ENCODE data around the gene CNTN4. TPM values are rescaled to one million over a fixed set of nuclear protein-coding genes. Genes with fewer than 3 reads are reported as not detected.

The CNTN4 gene
- total RNA-seq, 2 experiments from 2014 or later = not detected

- no peak for DNase-seq
- no peak for ATAC-seq
- Mint-ChIP-seq H3K27me3 (no peaks in the 10 kb centered on the region), H3K27ac (no peak overlapping the region), H3K36me3 (no peaks in the 10 kb centered on the region), H3K4me1 (no peaks in the 10 kb centered on the region), H3K4me3 (no peak overlapping the region), H3K9me3 (ENCODE audit: low read depth) (peaks cover 9% of the 10 kb centered on the region)
- CTCF ChIA-PET = no interaction called here
Measured at GRCh38 chr3:2354702-2355101, 256.0 kb downstream of the CNTN4 start.

GRCh38 chr3:2356298-2356950 lies 257.8 kb downstream of the CNTN4 start:
- CTCF ChIA-PET = no interaction called here
- no peak for ATAC-seq
- Mint-ChIP-seq H3K4me3 (no peak overlapping the region), H3K36me3 (no peaks in the 10 kb centered on the region), H3K9me3 (ENCODE audit: low read depth) (peaks cover 9% of the 10 kb centered on the region), H3K27ac (no peak overlapping the region), H3K27me3 (no peaks in the 10 kb centered on the region), H3K4me1 (no peaks in the 10 kb centered on the region)
- no peak for DNase-seq

- ATAC-seq (no peak), DNase-seq (no peak)
- Mint-ChIP-seq H3K4me1 (no peaks in the 10 kb centered on the region), H3K27me3 (no peaks in the 10 kb centered on the region), H3K36me3 (no peaks in the 10 kb centered on the region), H3K27ac (no peak overlapping the region), H3K9me3 (ENCODE audit: low read depth) (peaks cover 2% of the 10 kb centered on the region), H3K4me3 (no peak overlapping the region)
- CTCF ChIA-PET = no interaction called here
Measured at GRCh38 chr3:2360815-2361214, 262.1 kb downstream of the CNTN4 start.

- Mint-ChIP-seq H3K27ac (no peak overlapping the region), H3K36me3 (no peaks in the 10 kb centered on the region), H3K27me3 (no peaks in the 10 kb centered on the region), H3K4me3 (no peak overlapping the region), H3K4me1 (no peaks in the 10 kb centered on the region), H3K9me3 (ENCODE audit: low read depth) (peaks cover 2% of the 10 kb centered on the region)
- CTCF ChIA-PET = no interaction called here
- DNase-seq = no peak
- ATAC-seq = no peak
Measured at GRCh38 chr3:2362122-2362521, 263.5 kb downstream of the CNTN4 start.

- H3K9me3 Mint-ChIP-seq (ENCODE audit: low read depth) = peaks cover 2% of the 10 kb centered on the region
- H3K4me3 Mint-ChIP-seq = no peak overlapping the region
- H3K36me3 Mint-ChIP-seq = no peaks in the 10 kb centered on the region
- H3K4me1 Mint-ChIP-seq = no peaks in the 10 kb centered on the region
- H3K27ac Mint-ChIP-seq = no peak overlapping the region
- no peak for ATAC-seq
- no peak for DNase-seq
- CTCF ChIA-PET = no interaction called here
- no peaks in the 10 kb centered on the region for H3K27me3 Mint-ChIP-seq
Measured at GRCh38 chr3:2363854-2364253, 265.2 kb downstream of the CNTN4 start.

DNA sequence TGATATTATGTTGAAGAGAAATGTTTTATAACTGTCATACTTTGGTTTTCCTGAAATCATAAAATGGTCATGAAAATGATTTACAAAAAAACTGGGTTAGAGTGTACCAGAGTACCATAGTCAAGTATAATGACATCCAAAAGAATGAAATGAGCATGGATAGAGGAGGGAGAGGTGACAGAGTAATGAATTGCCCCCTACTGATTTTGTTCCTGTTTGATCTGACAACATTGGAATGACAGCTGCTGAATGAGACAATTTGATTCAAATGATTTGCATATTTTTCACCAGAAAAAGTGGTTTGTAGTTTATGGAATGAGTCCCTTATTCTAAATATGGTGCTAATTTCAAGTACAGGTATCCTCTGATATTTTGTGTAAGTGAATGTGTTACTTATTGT lies 271.7 kb downstream of the CNTN4 start:
- no peaks in the 10 kb centered on the region for H3K27me3 Mint-ChIP-seq
- peaks cover 2% of the 10 kb centered on the region for H3K9me3 Mint-ChIP-seq (ENCODE audit: low read depth)
- ATAC-seq (no peak), DNase-seq (no peak)
- no peak overlapping the region for H3K4me3 Mint-ChIP-seq
- CTCF ChIA-PET = no interaction called here
- no peak overlapping the region for H3K27ac Mint-ChIP-seq
- no peaks in the 10 kb centered on the region for H3K36me3 Mint-ChIP-seq
- H3K4me1 Mint-ChIP-seq = no peaks in the 10 kb centered on the region

DNA sequence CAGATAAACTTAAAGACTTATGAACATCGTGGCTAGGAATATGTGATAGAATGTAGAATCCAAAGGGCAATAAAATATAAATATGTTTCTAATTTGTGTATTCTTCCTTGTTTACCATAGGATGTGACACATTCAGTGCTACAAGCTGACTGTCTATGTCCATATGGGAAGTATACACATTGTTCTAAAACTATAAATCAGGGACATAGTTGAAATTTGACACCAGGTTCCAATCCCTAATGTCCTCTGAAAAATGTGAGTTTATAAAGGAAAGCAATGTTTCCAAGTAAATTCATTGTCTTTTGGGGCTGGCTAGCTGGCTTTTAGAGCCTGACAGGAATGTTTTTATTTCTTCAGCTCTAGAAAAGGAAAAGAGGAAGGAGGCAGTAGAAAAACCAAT lies 273.6 kb downstream of the CNTN4 start:
- no peak for ATAC-seq
- Mint-ChIP-seq H3K4me1 (no peaks in the 10 kb centered on the region), H3K27me3 (no peaks in the 10 kb centered on the region), H3K9me3 (ENCODE audit: low read depth) (peaks cover 2% of the 10 kb centered on the region), H3K27ac (no peak overlapping the region), H3K4me3 (no peak overlapping the region), H3K36me3 (no peaks in the 10 kb centered on the region)
- DNase-seq = no peak
- CTCF ChIA-PET = no interaction called here

DNA sequence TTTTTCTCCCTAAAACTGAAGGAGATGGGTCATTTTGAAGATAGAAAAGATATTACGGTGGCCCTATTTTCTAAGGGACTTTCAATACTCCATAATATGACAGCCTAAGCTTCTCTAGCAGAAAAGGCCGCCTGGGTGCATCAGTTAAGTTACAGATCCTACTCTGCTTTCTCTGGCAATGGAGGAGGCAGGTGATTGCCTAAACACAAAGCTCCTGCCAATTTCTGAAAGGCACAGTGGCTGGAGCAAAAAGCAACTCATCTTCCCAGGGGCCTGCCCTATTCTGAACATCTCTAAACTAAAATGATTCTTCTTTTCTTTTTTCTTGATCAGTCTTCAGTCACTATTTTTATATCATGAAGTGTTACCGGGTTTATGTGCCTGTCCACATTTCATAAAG lies 276.7 kb downstream of the CNTN4 start:
- no peak overlapping the region for H3K27ac Mint-ChIP-seq
- no peak overlapping the region for H3K4me3 Mint-ChIP-seq
- H3K36me3 Mint-ChIP-seq = no peaks in the 10 kb centered on the region
- H3K9me3 Mint-ChIP-seq (ENCODE audit: low read depth) = no peaks in the 10 kb centered on the region
- no peak for DNase-seq
- H3K4me1 Mint-ChIP-seq = no peaks in the 10 kb centered on the region
- CTCF ChIA-PET = no interaction called here
- no peaks in the 10 kb centered on the region for H3K27me3 Mint-ChIP-seq
- no peak for ATAC-seq

GRCh38 chr3:2377281-2377680 lies 278.6 kb downstream of the CNTN4 start:
- Mint-ChIP-seq H3K27ac (no peak overlapping the region), H3K36me3 (no peaks in the 10 kb centered on the region), H3K4me1 (no peaks in the 10 kb centered on the region), H3K9me3 (ENCODE audit: low read depth) (no peaks in the 10 kb centered on the region), H3K27me3 (no peaks in the 10 kb centered on the region), H3K4me3 (no peak overlapping the region)
- DNase-seq (no peak), ATAC-seq (no peak)
- CTCF ChIA-PET = no interaction called here

- Mint-ChIP-seq H3K27ac (no peak overlapping the region), H3K4me3 (no peak overlapping the region), H3K27me3 (no peaks in the 10 kb centered on the region), H3K9me3 (ENCODE audit: low read depth) (peaks cover 2% of the 10 kb centered on the region), H3K36me3 (no peaks in the 10 kb centered on the region), H3K4me1 (no peaks in the 10 kb centered on the region)
- CTCF ChIA-PET = no interaction called here
- ATAC-seq = no peak
- DNase-seq = no peak
Measured at GRCh38 chr3:2390926-2391532, 292.4 kb downstream of the CNTN4 start.

GRCh38 chr3:2391896-2392295 lies 293.2 kb downstream of the CNTN4 start:
- H3K27me3 Mint-ChIP-seq = no peaks in the 10 kb centered on the region
- CTCF ChIA-PET = no interaction called here
- DNase-seq (no peak), ATAC-seq (no peak)
- peaks cover 3% of the 10 kb centered on the region for H3K9me3 Mint-ChIP-seq (ENCODE audit: low read depth)
- H3K4me1 Mint-ChIP-seq = no peaks in the 10 kb centered on the region
- no peak overlapping the region for H3K27ac Mint-ChIP-seq
- no peaks in the 10 kb centered on the region for H3K36me3 Mint-ChIP-seq
- no peak overlapping the region for H3K4me3 Mint-ChIP-seq

- Mint-ChIP-seq H3K27ac (no peak overlapping the region), H3K36me3 (no peaks in the 10 kb centered on the region), H3K27me3 (no peaks in the 10 kb centered on the region), H3K9me3 (ENCODE audit: low read depth) (peaks cover 4% of the 10 kb centered on the region), H3K4me3 (no peak overlapping the region), H3K4me1 (no peaks in the 10 kb centered on the region)
- CTCF ChIA-PET = no interaction called here
- ATAC-seq (no peak), DNase-seq (no peak)
Measured at GRCh38 chr3:2392981-2393380, 294.3 kb downstream of the CNTN4 start.

DNA sequence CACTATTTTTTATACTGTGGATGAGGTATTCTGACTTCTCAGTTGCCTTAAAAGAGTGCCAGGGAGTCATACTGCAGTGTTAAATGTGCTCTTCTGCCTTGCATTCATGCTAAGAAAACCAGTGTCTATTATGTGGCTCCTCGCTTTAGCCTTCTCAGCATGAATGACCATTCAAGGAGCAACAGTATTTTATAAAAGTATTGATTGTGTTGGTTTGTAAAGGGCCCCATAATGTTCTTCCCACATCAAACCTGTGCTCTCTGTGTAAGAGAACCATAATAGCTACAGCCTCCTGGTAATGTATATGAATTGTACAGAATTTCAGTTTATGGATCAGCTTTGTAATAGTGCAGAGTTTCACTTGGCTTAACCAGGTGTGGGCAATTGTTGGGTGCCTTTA lies 316.4 kb downstream of the CNTN4 start:
- Mint-ChIP-seq H3K9me3 (ENCODE audit: low read depth) (no peaks in the 10 kb centered on the region), H3K27me3 (no peaks in the 10 kb centered on the region)

DNA sequence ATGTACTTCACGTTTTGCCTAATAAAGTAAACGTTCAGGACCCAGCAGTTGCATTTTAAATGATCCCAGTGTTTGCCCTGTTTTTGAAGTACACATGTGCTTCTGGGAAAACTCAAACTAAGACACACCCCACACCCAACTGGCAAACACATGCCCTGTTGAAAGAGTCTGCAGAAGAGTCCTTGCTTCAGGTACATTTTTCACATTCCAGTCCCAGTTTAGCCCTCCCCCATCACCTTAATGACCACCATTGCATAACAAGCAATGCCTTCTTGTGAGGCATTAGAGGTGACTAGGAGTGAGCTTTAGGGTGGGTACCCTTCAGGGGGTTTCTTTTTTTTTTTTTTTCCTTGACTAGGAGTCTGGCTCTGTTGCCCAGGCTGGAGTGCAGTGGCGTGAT lies 322.3 kb downstream of the CNTN4 start:
- Mint-ChIP-seq H3K27ac (no peak overlapping the region), H3K36me3 (no peaks in the 10 kb centered on the region), H3K27me3 (no peaks in the 10 kb centered on the region), H3K4me1 (no peaks in the 10 kb centered on the region), H3K4me3 (no peak overlapping the region), H3K9me3 (ENCODE audit: low read depth) (no peaks in the 10 kb centered on the region)
- DNase-seq (no peak), ATAC-seq (no peak)
- CTCF ChIA-PET = no interaction called here

More for the DNA sequence above, 316.4 kb downstream of the CNTN4 start:
- no peak overlapping the region for H3K4me3 Mint-ChIP-seq
- H3K27ac Mint-ChIP-seq = no peak overlapping the region
- H3K36me3 Mint-ChIP-seq = no peaks in the 10 kb centered on the region
- H3K4me1 Mint-ChIP-seq = no peaks in the 10 kb centered on the region
- CTCF ChIA-PET = no interaction called here
- ATAC-seq = no peak
- no peak for DNase-seq

DNA sequence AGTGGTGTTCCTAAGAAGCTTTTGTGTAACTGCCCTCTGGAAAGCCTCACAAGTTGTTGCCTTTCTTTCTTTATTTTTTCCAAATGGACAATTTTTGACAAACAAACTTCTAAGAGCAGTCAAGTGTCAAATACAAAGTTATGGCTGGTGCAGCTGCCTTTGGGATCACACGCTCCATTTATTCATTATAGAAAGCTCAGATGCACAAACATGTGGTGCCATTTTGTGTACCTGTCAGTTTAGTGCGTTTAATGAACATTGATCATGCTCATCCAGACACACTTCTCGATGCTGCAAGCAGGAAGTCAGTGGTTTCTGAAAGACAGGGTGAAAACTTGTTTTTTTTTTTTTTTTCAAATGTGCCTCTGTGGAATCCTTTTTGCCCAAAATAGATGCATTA lies 324.5 kb downstream of the CNTN4 start:
- Mint-ChIP-seq H3K27me3 (no peaks in the 10 kb centered on the region), H3K9me3 (ENCODE audit: low read depth) (no peaks in the 10 kb centered on the region), H3K4me3 (no peak overlapping the region), H3K4me1 (no peaks in the 10 kb centered on the region), H3K36me3 (no peaks in the 10 kb centered on the region), H3K27ac (no peak overlapping the region)
- no peak for DNase-seq
- CTCF ChIA-PET = no interaction called here
- no peak for ATAC-seq

Measured in activated CD8-positive, alpha-beta memory T cell treated with anti-CD3 and anti-CD28 coated beads, Interleukin-2, amount 10 ng/mL, durations not matched to agents 7 days and 5 days (primary cell).